HG03196 (cell line): ENCODE data around the gene HAND2.

ENCODE experiments used
- ATAC-seq: cut with Tn5 transposase; IDR thresholded peaks from one replicate; pipeline ENCODE4 v1.9.1; 2021; ENCODE audit not compliant: unreplicated experiment

The HAND2 gene

GRCh38 chr4:173503330-173504180, 26.5 kb downstream of the HAND2 start:
- no peak for ATAC-seq

GRCh38 chr4:173502282-173502681, 27.7 kb downstream of the HAND2 start:
- no peak for ATAC-seq

GRCh38 chr4:173501592-173502150, 28.4 kb downstream of the HAND2 start:
- no peak for ATAC-seq

- ATAC-seq, result no peak
These were observed 29.0 kb downstream of the HAND2 start for GRCh38 chr4:173500841-173501591.

GRCh38 chr4:173499658-173500535, 30.1 kb downstream of the HAND2 start:
- ATAC-seq, result no peak

- no peak for ATAC-seq
These were observed 31.3 kb downstream of the HAND2 start for GRCh38 chr4:173498771-173499170.

GRCh38 chr4:173498023-173498422, 32.0 kb downstream of the HAND2 start:
- ATAC-seq, result peak; percentile 36

GRCh38 chr4:173494013-173494970, 35.7 kb downstream of the HAND2 start:
- peak; percentile 95 for ATAC-seq

GRCh38 chr4:173493041-173493440, 37.0 kb downstream of the HAND2 start:
- ATAC-seq, result no peak

- no peak for ATAC-seq
These were observed 37.7 kb downstream of the HAND2 start for GRCh38 chr4:173492315-173492714.

- ATAC-seq, result no peak
These were observed 39.1 kb downstream of the HAND2 start for GRCh38 chr4:173490817-173491528.

GRCh38 chr4:173490256-173490655, 39.8 kb downstream of the HAND2 start:
- ATAC-seq, result no peak

GRCh38 chr4:173489514-173489913, 40.5 kb downstream of the HAND2 start:
- no peak for ATAC-seq

GRCh38 chr4:173488656-173489055, 41.4 kb downstream of the HAND2 start:
- ATAC-seq, result no peak

GRCh38 chr4:173488074-173488473, 42.0 kb downstream of the HAND2 start:
- ATAC-seq, result no peak

GRCh38 chr4:173486714-173487392, 43.2 kb downstream of the HAND2 start:
- no peak for ATAC-seq

- no peak for ATAC-seq
These were observed 44.9 kb downstream of the HAND2 start for GRCh38 chr4:173485164-173485563.

GRCh38 chr4:173482330-173482931, 47.6 kb downstream of the HAND2 start:
- no peak for ATAC-seq
